Bone marrow (tissue), 2 donors: Measurements from ENCODE around the gene FOXP1.

Experiments used
- DNase-seq, 2 donors: peaks; one replicate each; lab custom pipeline; 2025; lab: John Stamatoyannopoulos, UW

Gene FOXP1

DNA sequence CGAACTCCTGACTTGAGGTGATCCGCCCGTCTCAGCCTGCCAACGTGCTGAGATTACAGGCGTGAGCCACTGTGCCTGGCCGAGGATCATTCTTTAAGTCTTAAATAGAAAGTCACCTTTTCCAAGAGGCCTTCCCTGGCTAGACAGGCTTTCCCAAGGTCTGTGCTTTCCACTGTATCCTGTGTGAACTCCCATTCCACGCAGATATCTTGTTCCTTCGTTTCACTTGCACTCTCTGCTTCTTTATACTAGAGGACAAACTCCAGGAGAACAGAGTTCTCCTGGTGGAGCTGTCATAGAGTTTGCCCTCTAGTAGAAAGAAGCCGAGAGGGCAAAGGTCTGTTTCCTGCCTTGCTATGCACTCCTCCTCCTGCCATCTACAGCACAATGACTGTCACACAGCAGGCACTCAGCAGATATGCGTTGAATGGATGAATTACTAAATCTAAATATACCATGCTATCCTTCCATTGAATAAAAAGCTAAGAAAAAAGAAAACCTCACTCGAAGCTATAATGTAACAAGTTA, 211.2 kb downstream of the FOXP1 start:
- DNase-seq: no peak

DNA sequence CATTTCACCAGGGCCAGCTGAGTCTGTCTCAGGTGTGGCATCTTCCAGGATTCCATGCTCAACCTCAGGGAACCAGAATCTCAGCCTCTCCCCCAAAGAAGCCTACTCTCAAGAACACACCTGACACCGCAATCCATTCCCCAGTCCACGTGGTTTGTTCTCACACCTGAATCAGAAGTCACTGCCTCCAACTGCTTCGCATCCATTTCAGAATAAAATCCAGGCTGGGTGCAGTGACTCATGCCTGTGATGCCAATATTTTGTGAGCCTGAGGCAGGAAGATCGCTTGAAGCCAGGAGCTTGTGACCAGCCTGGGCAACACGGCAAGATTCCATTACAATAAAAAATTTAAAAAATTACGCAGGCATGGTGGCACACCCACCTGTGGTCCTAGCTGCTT, 212.2 kb downstream of the FOXP1 start:
- DNase-seq: no peak

DNA sequence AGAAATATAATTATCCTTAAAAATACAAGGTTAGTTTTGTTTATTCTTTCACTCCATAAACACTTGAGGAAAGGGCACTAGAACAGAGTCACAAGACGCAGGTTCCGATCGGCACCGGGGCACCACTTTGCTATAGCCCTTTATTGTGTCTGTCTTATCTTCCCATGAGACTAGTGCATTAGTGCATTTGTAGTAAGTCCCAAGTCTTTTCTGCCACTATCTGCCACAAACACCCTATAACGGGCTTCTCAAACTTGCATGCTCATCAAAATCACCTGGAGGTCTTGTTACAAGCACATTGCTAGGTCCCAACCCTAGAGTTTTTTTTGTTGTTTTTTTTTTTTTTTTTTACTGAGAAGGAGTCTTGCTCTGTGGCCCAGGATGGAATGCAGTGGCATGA, 213.1 kb downstream of the FOXP1 start:
- no peak for DNase-seq

DNA sequence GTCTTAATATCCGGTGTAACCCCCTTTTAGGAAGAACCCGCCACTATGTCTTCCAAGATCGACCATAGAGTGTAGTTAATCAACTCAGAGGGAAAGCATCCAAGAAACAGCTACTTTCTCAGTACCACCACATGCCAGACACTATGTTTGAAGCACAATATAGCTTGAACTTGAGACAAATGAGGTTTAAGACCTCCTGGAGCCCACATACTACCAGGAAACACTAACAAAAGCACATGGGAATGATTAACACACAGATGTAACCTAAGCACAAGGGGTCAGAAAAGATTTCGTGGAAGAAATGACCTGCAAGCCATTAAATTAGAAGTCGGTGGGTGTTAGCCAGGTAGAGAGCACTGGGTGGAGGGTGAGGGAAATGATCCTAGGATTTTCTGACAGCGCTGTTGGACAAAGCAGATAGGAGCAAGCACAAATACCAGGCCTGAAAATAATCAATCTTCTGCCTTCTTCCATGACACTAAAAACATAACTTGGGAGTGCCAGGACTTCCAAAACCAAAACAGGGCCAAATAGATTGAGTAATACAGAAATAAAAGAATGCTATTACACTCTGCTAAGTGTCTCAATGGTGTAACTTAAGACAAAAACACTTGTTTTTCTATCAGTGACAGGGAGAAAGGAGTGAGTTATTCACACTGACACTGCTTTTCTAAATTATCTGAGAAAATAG, 213.7 kb downstream of the FOXP1 start:
- no peak for DNase-seq

DNA sequence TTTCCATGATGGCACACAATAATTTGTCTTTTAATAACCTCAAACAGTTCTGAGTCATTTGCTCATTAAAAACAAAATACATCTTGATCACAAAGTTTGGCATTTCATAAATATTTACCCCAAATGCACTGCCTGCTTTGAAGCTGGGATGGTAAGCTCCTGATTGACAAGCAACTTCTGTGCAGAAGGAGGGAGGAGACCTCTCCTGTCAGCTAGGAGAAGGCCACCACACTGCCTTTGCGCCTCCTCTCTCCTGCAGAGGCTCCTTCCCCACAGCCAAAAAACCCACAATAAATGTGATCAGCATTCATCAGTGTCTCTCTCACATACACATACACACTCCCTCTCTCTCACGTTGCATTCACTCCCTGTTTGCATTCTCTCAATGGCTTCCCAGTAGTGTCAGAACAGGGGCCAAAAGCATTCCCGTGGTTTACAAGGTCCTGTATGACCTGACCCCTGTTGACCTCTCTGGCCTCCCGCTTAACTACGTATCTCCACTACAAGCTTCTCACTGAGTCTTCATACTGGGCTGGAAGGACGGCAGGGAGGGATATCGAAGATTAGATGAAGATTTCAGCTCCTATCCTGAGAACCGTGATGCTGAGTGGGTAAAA, 216.4 kb downstream of the FOXP1 start:
- no peak for DNase-seq

DNA sequence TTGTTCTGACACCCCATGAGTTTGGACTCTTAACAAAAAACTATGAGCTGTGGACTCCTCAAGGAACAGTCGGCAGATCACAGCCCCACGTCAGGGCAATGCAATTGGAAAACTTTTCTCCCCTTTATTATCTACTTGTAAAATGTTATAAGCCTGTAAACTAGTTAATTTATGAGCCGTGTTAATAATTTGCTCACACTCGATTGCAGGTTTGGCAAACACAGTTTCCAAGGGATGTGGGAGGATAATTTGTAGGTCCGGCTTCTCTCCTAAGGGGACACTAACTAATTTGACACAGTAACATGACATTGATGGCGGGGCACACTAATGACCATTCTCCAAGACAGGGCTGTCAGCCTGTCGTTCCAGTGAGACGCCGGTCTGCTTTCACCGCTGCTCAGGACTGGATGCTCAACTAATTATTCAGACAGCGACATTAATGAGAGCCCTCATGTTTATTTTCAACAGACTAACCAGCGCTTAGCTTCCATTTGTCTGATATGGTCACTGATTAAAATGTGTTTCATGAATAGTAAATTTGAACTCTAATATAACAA, 222.1 kb downstream of the FOXP1 start:
- no peak for DNase-seq

DNA sequence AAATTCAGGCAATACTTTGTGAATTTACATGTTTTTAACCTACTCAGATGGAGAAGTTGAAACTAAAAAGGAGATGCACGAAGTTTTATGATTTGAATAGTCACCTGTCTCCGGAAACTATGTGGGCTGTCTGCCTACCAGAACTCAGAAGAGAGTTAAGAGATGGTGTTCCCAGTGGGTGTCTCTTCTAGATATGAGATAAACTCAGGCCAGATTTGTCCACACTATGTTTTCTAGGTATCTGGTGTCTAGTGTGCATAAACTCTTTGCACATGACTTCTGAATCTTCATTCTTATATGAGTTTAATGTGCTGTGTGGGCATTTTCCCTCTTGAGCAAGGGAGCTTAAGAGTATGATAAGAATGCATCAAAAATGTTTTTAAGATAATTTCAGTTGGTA, 222.8 kb downstream of the FOXP1 start:
- DNase-seq: no peak

DNA sequence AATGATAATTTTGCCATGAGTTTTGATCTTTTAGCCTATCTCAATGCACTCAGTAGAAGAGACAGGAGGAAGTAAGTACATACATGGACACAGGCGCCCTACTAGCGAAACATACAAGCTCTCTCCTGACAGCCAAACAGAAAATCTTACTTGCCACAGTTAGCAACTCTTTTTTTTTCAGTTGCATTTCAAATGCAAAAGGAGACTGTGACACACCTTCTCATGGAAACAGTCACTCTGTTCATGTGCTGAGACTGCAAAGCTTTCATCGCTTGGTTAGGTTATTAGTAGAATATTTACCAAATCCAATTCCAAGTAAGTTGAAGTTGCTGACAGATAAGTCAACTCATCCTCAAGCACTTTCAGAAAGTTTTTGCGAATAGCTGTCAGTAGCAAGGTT, 223.3 kb downstream of the FOXP1 start:
- no peak for DNase-seq

DNA sequence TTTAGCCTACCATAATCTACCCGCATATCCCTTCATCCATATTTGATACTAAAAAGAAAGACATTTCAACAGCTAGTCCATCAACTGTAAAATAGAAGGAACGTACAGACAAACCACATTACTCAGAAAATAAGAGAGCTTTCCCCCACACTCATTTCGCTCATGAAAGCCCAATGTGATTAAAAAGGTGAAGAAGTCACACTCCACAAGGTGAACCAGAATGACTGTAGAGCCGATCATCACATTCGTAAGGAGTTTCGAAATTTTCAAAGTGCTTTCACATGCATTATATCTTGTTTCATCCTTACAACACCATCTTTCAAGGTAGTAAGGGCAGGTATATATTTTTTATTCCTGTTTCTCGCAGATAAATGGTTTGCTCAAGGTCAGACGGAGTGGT, 225.3 kb downstream of the FOXP1 start:
- DNase-seq: no peak

DNA sequence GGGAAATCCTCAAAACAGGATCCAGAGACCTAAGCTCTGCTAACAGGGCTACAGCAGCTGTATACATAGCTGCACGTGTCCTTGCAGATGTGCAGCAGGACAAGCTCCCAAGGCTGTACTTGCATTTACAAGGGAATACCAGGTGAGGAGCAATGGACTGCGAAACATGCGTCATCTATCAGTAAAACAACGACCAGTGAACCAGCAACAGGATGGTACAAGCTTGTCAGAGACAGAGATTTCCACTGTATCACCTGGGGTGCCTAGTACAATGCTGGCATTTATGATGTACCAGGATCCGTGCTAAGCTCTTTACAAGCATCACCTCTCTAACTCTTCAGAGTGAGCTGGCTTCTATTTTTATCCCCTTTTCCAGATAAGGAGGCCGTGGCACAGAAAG, 227.3 kb downstream of the FOXP1 start:
- DNase-seq: no peak

DNA sequence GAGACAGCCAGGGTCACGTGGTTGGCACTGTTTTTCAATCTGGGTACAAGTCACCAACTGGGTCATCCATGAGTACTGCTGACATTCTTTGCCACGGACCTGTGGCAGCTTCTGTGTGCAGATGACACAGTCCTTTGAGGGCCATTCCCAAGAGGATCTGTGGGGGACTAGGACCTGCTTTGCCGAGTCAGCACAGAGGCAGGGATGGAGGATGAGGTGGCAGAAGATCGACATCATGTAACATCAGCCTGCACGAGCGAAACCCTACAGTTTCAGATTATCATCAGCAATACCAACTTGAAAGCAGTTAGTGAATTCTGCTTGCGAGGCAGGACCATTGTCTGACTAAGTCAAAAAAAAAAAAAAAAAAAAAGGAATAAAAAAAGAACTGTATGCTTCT, 227.7 kb downstream of the FOXP1 start:
- DNase-seq: no peak

DNA sequence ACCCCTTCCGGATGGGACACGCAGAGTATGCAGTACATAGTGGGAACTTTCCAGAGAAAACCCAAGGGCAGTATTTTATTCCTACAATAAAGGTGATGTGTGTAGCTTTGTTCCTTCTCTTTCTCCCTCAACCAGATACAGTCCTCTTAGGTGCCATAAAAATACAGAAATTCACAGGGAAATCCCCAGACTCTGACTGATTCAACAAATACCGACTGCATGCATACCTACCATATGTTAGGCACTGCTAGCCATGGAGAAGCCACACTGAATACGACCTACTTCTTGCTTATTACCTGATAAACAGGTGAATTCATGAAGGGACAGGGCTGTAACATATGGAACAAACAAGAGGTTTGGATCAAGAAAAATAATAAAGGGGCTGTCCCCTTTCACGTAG, 228.5 kb downstream of the FOXP1 start:
- no peak for DNase-seq

DNA sequence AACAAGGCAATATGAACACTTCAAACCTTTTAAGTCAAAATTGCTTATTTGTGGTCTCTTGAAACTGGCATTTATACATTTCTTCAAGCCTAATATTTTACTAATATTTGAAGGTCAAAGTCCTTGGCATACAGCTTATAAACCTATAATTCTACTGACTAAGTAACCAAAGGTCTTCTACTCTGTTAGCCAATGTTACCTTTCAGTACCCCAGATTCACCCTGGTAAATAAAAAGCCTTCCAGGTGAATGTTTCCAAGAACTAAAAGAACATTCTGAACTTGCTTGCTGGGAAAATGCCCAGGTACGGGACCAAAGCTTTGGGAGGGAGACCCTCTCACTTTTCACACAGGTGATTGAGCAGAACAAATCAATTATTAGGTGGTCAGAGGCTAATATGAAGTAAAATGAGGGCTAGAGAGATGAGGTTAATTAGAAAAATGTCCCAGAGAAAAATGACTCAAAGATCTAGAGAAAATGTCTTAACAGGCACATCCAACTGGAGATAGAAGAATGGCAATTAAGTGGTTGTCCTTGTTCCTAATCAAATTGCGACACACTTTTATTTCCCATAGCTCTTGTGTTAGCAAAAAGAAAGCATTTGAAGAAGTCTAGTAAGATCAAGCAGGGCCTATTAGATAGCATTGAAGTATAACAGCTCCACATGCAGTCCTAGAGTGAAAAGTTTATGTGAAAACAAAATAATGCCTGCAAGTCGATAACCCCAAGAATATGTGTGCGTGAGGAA, 232.0 kb downstream of the FOXP1 start:
- no peak for DNase-seq

DNA sequence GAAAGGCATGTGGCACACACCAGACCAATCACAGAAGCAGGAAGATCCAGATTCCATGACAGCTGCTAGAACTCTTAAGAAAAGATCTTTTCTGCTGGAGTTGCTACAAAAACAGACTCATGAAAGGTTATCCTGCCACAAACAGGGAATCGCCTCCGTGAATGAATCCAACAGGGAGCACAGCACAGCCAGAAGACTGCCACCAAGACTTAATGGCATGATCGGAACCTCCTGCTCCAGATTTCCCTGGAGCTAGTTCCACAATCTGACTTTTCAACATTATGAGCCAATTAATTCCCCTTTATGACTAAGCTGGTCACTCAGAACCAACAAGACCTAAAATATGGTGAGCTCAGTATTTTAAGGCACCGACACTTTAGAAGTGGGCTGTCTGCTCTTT, 232.5 kb downstream of the FOXP1 start:
- DNase-seq: no peak

DNA sequence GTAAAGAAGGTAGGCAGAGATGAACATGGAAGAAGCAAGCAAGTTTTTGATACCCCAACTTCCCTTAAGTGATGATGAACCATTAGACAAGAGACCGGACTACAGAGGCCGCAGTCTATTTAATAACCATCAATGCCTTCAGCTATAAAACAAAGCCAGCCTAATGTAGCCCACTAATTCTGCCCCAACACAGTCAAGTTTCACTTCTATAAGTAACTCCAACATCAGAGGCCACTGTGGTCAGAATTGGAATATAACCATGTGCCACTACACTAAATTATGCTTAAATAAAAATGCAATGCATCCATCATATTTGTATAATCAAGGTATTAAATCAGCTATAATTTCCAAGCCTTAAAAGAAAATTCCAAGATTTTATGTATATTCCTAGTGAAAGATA, 234.7 kb downstream of the FOXP1 start:
- DNase-seq: no peak

DNA sequence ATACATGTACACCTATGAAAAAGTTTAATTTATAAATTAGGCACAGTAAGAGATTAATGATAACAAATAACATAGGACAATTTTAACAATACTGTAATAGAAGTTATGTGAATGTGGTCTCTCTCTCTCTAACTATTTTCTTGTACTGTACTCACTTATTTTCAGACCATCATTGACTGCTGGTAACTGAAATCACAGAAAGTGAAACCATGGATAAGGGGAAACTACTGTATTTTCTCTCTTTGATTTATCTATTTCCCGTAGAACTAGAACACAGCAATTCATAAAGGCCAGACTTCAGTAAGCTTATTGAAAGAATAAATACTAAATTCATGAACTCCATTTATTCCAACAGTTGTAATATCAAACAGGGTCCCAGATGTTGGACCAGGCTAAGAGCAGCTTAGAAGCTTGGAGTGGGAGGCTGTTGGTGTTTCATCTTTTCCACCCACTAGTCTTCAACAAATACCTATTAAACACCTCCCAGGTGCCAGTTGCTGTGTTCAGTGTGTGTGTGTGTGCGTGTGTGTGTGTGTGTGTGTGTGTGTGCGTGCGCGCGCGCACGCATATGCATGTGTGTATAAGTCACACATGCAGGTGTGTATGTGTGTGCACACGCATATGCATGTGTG, 235.4 kb downstream of the FOXP1 start:
- no peak for DNase-seq

DNA sequence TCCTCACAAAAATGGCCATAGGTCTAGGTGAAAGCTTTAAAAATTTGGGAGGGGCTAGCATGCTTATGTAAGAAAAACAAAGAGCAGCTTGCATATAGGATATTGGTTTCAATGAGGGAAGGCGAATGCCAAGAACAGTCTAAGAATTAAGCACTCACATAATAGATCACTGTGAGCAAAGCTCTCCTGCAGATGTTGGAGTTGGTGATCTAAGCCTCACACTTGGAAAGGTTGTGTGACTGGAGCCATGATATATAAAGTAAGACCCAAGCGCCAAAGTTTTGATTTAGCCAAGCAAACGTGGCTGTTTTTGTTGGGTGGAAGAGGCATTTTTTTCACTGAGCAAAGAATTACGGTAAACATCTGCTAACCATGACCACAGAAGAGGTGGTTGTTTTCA, 237.5 kb downstream of the FOXP1 start:
- no peak for DNase-seq

DNA sequence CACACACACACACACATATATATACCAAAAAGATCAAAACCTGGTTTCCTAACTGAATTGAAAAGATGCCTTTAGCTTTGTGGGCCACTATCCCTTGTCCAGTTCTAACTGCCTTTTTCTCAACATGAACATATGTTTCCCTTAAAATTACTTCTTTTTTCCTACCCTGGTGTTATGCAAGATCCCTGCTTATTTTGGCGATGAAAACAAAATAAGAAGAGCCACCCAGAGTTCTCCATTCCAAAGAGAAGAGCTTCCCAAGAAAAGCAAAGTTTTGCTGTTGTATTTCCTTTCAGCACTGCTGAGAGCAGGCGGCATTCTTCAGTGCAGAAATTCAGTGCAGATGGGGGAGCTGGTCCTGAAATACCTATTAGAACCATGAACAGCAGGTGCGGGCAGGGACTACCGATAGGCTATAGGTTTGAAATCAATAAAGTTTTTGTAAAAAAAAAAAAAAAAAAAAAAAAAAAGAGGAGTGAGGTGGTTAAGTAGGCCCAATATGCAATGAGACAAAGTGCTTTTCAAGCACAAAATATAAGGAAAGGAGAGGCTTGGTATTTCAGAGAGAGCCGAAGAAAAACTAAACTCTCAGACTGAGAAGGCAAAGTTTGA, 238.0 kb downstream of the FOXP1 start:
- DNase-seq: no peak

DNA sequence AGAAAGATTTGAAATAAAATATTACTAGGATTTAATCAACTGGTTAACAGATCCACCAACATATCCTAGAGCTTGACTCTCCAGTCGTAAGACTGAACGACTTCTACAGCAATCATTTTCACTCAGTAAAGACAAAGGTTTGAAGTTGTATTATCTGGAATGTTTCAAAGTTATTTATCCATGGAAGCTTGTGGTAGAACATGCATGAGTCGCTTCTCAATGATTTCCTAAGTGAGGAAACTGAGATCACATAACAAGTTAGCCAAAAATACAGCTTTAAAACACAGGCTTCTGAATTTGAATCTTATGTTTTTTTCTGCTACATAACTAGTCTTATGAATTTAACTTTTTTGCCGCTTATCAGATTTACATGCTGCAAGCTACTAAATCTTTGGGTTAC, 241.8 kb downstream of the FOXP1 start:
- DNase-seq: no peak

DNA sequence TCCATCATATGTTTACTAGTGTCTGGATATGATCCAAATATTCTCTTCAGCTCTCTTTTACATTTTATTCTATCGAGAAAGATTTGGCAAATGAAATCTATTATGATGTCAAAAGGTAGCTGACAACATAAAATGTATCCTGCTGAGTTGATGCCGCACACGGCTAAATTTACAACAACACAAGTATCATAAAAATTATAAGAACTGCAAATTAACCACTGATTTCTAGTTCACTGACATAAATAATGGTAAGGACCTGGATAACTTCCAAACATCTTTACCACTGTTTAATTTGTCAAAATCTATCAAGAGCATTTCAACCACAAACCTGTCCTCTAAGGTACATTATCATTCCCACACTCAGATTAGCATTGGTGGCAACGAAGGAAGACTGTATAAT, 244.5 kb downstream of the FOXP1 start:
- no peak for DNase-seq

DNA sequence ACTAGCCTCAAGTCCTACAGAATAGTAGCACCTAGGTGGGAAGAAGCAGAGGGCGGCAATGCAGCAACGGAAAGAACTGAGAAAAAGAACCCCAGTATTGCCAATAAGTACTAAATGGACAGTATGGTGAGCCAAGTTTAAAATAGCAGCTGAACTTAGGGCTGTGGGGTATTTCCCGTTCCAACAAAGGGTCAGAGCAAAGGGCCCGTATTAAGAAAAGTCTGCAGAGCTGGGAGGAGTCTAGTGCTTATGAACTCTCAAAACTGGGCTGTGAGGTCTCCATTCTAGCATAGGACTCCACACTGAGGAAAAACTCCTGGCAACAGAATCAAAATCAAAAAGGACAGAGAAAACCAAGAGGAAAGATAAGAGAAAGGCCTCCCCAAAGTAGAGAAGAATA, 250.7 kb downstream of the FOXP1 start:
- DNase-seq: no peak

DNA sequence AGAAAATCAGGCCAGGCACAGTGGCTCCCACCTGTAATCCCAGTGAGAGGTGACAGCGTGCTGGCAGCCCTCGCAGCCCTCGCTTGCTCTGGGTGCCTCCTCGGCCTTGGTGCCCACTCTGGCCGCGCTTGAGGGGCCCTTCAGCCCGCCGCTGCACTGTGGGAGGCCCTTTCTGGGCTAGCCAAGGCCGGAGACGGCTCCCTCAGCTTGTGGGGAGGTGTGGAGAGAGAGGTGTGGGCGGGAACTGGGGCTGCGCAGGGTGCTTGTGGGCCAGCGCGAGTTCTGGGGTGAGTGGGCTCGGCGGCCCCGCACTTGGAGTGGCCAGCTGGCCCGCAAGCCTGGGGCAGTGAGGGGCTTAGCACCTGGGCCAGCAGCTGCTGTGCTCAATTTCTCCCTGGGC, 252.6 kb downstream of the FOXP1 start:
- DNase-seq: no peak
